RWPE1 (cell line): ENCODE measurements around the gene MBOAT2.

Experiments
- CTCF ChIA-PET: fragments of 350-600 bp; sonication (Branson Sonifier 250); formaldehyde crosslinking; extraction: SDS; loops from one replicate; lab custom pipeline; 2021; lab: Yijun Ruan, JAX
- POLR2A ChIA-PET: fragments of 400-600 bp; formaldehyde crosslinking; extraction: SDS; loops from one replicate; lab custom pipeline; 2020; ENCODE audit warnings: antibody characterized with exemption; ENCODE audit not compliant: low non-redundant PET; lab: Yijun Ruan, JAX
- DNase-seq: peaks from one replicate; pipeline ENCODE4 v3.0.0; 2012; ENCODE audit warnings: low spot score
- H3K27ac ChIP-seq: fragments of 450-650 bp; 2 replicates; pipeline ENCODE4 v1.5.1; 2017
- TF ChIP-seq, protein P1 (sequence below): fragments of 450-650 bp; conservative IDR thresholded peaks from 2 replicates; pipeline ENCODE4 v1.5.1; 2017; ENCODE audit warnings: low read depth, mild to moderate bottlenecking

MBOAT2 gene

GRCh38 chr2:9033385-9034168 lies 30.1 kb upstream of the MBOAT2 start:
- CTCF ChIA-PET: no interaction called here
- TF ChIP-seq, protein P1, sequence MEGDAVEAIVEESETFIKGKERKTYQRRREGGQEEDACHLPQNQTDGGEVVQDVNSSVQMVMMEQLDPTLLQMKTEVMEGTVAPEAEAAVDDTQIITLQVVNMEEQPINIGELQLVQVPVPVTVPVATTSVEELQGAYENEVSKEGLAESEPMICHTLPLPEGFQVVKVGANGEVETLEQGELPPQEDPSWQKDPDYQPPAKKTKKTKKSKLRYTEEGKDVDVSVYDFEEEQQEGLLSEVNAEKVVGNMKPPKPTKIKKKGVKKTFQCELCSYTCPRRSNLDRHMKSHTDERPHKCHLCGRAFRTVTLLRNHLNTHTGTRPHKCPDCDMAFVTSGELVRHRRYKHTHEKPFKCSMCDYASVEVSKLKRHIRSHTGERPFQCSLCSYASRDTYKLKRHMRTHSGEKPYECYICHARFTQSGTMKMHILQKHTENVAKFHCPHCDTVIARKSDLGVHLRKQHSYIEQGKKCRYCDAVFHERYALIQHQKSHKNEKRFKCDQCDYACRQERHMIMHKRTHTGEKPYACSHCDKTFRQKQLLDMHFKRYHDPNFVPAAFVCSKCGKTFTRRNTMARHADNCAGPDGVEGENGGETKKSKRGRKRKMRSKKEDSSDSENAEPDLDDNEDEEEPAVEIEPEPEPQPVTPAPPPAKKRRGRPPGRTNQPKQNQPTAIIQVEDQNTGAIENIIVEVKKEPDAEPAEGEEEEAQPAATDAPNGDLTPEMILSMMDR: no peak
- H3K27ac ChIP-seq: no peak overlapping the region
- DNase-seq: no peak
- POLR2A ChIA-PET: interaction anchor here (0.7 kb wide), 1 partner anchor 170 kb away, joined by 3 read pairs; no protein-coding TSS in a partner anchor

GRCh38 chr2:9032536-9033255 lies 29.2 kb upstream of the MBOAT2 start:
- CTCF ChIA-PET: no interaction called here
- H3K27ac ChIP-seq: no peak overlapping the region
- DNase-seq: no peak
- TF ChIP-seq, protein P1: no peak
- POLR2A ChIA-PET: no interaction called here

- ChIA-PET POLR2A (no interaction called here), CTCF (no interaction called here)
Observed at GRCh38 chr2:9032121-9032520, 28.6 kb upstream of the MBOAT2 start.

DNA sequence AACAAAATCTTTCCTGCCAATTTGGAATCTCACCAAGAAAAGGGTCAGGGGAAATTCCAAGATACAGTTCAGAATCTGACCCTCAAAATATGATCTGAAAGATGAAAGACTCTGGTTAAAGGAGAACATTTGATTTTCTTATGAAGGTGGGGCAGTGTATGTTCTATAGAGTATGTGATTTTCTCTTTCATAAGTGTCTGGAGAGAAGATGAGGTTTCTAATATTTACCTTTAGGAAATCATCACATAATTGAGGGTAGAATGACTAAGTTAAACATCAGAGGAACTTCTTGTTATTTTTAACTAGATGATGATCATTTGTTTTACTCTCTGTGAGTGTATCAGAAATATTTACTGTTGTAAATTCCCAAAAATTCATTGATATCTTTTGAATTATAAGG lies 27.8 kb upstream of the MBOAT2 start:
- TF ChIP-seq, protein P1: no peak
- no peak for DNase-seq
- ChIA-PET POLR2A (no interaction called here), CTCF (no interaction called here)
- no peak overlapping the region for H3K27ac ChIP-seq

More at GRCh38 chr2:9032121-9032520, 28.6 kb upstream of the MBOAT2 start:
- TF ChIP-seq, protein P1: no peak
- no peak for DNase-seq
- H3K27ac ChIP-seq: no peak overlapping the region

DNA sequence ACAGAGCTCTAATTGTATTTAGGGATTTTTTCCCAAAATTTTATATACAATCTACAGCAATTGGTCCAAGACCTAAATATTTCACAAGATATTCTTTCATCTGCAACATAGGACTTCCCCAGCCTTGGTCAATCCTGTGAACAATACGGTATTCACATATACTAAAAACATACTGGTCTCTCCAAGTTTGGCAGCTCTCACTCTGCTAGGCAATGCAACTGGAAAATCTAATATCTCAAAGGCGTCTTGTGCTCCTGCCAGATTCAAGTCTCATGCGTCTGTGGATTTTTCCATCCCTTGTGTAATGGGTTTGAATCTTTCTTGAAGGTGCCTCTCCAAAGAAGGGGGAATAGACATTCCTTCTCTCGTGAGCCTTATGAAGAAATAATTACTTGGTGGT lies 27.4 kb upstream of the MBOAT2 start:
- CTCF ChIA-PET: no interaction called here
- DNase-seq: no peak
- TF ChIP-seq, protein P1: no peak
- H3K27ac ChIP-seq: no peak overlapping the region
- POLR2A ChIA-PET: no interaction called here

DNA sequence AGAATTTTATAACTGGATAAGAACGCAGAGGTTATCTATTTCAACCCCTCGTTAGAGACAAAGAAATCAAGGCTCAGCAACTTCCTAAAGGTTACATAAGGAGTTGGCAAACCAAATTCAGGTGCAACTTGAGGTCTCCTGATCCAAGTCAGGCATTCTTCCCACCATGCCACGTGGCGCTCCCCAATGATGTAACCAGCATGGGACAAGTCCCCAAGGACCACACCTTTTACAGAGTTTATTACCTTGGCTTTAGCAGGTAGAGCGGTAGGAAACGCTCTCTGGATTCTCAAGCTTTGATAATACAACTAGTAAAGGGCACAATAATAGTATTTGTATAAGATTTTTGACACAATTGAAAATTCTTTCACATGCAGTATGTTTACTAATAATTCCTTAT lies 26.7 kb upstream of the MBOAT2 start:
- no peak overlapping the region for H3K27ac ChIP-seq
- CTCF ChIA-PET: no interaction called here
- DNase-seq: no peak
- POLR2A ChIA-PET: no interaction called here
- TF ChIP-seq, protein P1: no peak
